ENCODE results near the gene PPARG.

DNA sequence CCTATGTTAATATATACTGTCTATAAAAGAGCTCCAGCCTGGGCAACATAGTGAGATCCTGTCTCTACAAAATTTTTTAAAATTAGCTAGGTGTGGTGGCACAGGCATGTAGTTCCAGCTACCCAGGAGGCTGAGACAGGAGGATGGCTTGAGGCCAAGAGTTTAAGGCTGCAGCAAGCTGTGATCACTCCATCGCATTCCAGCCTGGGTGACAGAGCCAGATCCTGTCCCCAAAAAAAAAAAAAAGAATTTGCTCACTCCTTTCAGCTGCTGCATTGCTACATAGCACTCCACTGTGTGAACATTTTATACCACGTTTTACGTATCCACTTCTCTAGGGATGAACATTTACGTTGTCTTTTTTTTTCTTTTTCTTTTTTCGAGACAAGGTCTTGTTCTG lies 189.5 kb downstream of the PPARG start:
- TF ChIP-seq MED8 (CRISPR knock-in tag; IDR thresholded peaks at IDR 0.05; ENCODE audit: insufficient replicate concordance) (no peak), TCF7 (IDR thresholded peaks at IDR 0.05; ENCODE audit: low read depth) (no peak), NPAS2 (CRISPR knock-in tag; IDR thresholded peaks at IDR 0.05; ENCODE audit: borderline replicate concordance) (no peak), ZNF124 (CRISPR knock-in tag; IDR thresholded peaks at IDR 0.05) (no peak), EZH2 (conservative IDR thresholded peaks at IDR 0.05; ENCODE audit: low read depth, low read length) (no peak)
- TF ChIP-seq, protein P1, sequence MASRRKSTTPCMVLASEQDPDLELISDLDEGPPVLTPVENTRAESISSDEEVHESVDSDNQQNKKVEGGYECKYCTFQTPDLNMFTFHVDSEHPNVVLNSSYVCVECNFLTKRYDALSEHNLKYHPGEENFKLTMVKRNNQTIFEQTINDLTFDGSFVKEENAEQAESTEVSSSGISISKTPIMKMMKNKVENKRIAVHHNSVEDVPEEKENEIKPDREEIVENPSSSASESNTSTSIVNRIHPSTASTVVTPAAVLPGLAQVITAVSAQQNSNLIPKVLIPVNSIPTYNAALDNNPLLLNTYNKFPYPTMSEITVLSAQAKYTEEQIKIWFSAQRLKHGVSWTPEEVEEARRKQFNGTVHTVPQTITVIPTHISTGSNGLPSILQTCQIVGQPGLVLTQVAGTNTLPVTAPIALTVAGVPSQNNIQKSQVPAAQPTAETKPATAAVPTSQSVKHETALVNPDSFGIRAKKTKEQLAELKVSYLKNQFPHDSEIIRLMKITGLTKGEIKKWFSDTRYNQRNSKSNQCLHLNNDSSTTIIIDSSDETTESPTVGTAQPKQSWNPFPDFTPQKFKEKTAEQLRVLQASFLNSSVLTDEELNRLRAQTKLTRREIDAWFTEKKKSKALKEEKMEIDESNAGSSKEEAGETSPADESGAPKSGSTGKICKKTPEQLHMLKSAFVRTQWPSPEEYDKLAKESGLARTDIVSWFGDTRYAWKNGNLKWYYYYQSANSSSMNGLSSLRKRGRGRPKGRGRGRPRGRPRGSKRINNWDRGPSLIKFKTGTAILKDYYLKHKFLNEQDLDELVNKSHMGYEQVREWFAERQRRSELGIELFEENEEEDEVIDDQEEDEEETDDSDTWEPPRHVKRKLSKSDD (CRISPR knock-in tag; IDR thresholded peaks at IDR 0.05; ENCODE audit: low read depth): no peak
- TF ChIP-seq, protein P2, sequence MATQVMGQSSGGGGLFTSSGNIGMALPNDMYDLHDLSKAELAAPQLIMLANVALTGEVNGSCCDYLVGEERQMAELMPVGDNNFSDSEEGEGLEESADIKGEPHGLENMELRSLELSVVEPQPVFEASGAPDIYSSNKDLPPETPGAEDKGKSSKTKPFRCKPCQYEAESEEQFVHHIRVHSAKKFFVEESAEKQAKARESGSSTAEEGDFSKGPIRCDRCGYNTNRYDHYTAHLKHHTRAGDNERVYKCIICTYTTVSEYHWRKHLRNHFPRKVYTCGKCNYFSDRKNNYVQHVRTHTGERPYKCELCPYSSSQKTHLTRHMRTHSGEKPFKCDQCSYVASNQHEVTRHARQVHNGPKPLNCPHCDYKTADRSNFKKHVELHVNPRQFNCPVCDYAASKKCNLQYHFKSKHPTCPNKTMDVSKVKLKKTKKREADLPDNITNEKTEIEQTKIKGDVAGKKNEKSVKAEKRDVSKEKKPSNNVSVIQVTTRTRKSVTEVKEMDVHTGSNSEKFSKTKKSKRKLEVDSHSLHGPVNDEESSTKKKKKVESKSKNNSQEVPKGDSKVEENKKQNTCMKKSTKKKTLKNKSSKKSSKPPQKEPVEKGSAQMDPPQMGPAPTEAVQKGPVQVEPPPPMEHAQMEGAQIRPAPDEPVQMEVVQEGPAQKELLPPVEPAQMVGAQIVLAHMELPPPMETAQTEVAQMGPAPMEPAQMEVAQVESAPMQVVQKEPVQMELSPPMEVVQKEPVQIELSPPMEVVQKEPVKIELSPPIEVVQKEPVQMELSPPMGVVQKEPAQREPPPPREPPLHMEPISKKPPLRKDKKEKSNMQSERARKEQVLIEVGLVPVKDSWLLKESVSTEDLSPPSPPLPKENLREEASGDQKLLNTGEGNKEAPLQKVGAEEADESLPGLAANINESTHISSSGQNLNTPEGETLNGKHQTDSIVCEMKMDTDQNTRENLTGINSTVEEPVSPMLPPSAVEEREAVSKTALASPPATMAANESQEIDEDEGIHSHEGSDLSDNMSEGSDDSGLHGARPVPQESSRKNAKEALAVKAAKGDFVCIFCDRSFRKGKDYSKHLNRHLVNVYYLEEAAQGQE (IDR thresholded peaks at IDR 0.05; ENCODE audit: borderline replicate concordance in 1 of 2, low read depth in 1 of 2, low read length in 2 of 2): no peak

Data from HepG2 (cell line).